K562 (cell line): ENCODE results near the gene CHD6. TPM values are rescaled to one million over a fixed set of nuclear protein-coding genes. Genes with fewer than 3 reads are reported as not detected.

Source experiments
- ATAC-seq: fragments of 200-7000 bp; cut with Tn5 transposase; 3 replicates; pipeline ENCODE4 v1.9.1; 2020; ENCODE audit warnings: moderate library complexity
- BruUV-seq: library from RNA; stranded (reverse); fragments of 400-500 nt; replicated peaks from 2 replicates; lab custom pipeline; 2021; lab: Mats Ljungman, UMichigan
- CTCF ChIA-PET: fragments of 300-600 bp; formaldehyde crosslinking; extraction: SDS; loops from one replicate; lab custom pipeline; 2021; ENCODE audit warnings: low intra/inter-chr PET ratio; lab: Yijun Ruan, JAX
- POLR2A ChIA-PET: fragments of 300-600, 350-650 bp; sonication (Branson Sonifier 250); formaldehyde crosslinking; extraction: SDS; loops from one replicate; lab custom pipeline; 2021; ENCODE audit warnings: antibody characterized with exemption, inconsistent platforms; lab: Yijun Ruan, JAX
- DNase-seq, 4 experiments: peaks; one replicate each; pipeline versions ENCODE4 v3.0.0 to v3.0.0-alpha.2; 2011 to 2018; ENCODE audit warnings: low spot score in 3 of 4, mixed read lengths in 3 of 4; ENCODE audit errors: extremely low read depth in 1 of 4
- FAIRE-seq: peaks from 2 replicates; lab custom pipeline; 2011; peaks lifted over from hg19 to GRCh38; lab: Jason Lieb, UNC
- H2AFZ ChIP-seq: 2 replicates; pipeline ENCODE4 v1.6.0; 2011; ENCODE audit warnings: low read depth, low read length, control low read depth, inconsistent platforms
- H3K27ac ChIP-seq: fragments of 200-600 bp; 3 replicates; pipeline ENCODE4 v1.8.0; 2011; ENCODE audit warnings: low read depth, mild to moderate bottlenecking, control low read depth, inconsistent platforms, low read length, moderate library complexity, mixed read lengths; ENCODE audit errors: extremely low read depth
- H3K27me3 ChIP-seq, 2 experiments: fragments of 300-600 bp in 1 of 2; 2 replicates in 1 of 2; 3 replicates in 1 of 2; pipeline versions ENCODE4 v1.6.0 to v1.8.0; 2011; ENCODE audit warnings: inconsistent platforms in 2 of 2, low read length in 2 of 2, mild to moderate bottlenecking in 1 of 2, mixed read lengths in 1 of 2, moderate library complexity in 1 of 2; ENCODE audit not compliant: control insufficient read depth in 2 of 2, insufficient read depth in 2 of 2
- H3K36me3 ChIP-seq: fragments of 300-600 bp; 3 replicates; pipeline ENCODE4 v1.8.0; 2011; ENCODE audit warnings: mild to moderate bottlenecking, low read length, inconsistent platforms; ENCODE audit not compliant: control insufficient read depth, insufficient read depth
- H3K4me1 ChIP-seq, 2 experiments: fragments of 200-600 bp in 1 of 2; replicated peaks in 1 of 2; 2 replicates in 1 of 2; 3 replicates in 1 of 2; pipeline versions ENCODE4 v1.5.1 to v1.8.0; 2011; ENCODE audit warnings: inconsistent platforms in 2 of 2, low read length in 2 of 2, mild to moderate bottlenecking in 1 of 2, mixed read lengths in 1 of 2, moderate library complexity in 1 of 2; ENCODE audit not compliant: control insufficient read depth in 2 of 2, insufficient read depth in 2 of 2
- H3K4me2 ChIP-seq: 2 replicates; pipeline ENCODE4 v1.6.1; 2011; ENCODE audit warnings: low read length, control low read depth, inconsistent platforms, mixed read lengths; ENCODE audit not compliant: insufficient read depth
- H3K4me3 ChIP-seq: fragments of 200-600 bp; sonication (generic), shearing (Covaris generic); 2 replicates; pipeline ENCODE4 v1.5.1; 2016; ENCODE audit warnings: control low read depth, inconsistent platforms
- H3K79me2 ChIP-seq: fragments of 200-600 bp; 3 replicates; pipeline ENCODE4 v1.8.0; 2011; ENCODE audit warnings: low read length, inconsistent platforms; ENCODE audit not compliant: control insufficient read depth, insufficient read depth
- H3K9ac ChIP-seq, 2 experiments: 2 replicates each; pipeline versions ENCODE4 v1.6.0 to v1.6.1; 2011; ENCODE audit warnings: low read depth in 2 of 2, low read length in 2 of 2, control low read depth in 1 of 2, inconsistent platforms in 1 of 2, mild to moderate bottlenecking in 1 of 2, mixed read lengths in 1 of 2; ENCODE audit not compliant: insufficient read depth in 1 of 2
- H3K9me1 ChIP-seq: one replicate; pipeline ENCODE4 v1.6.0; 2011; ENCODE audit warnings: inconsistent platforms, mild to moderate bottlenecking, low read length, moderate library complexity; ENCODE audit not compliant: control insufficient read depth, insufficient read depth
- H3K9me3 ChIP-seq: replicated peaks from 2 replicates; pipeline ENCODE4 v1.5.1; 2011; ENCODE audit warnings: low read depth, low read length, inconsistent platforms; ENCODE audit not compliant: control insufficient read depth, insufficient read depth
- H4K20me1 ChIP-seq: replicated peaks from 2 replicates; pipeline ENCODE4 v1.6.1; 2011; ENCODE audit warnings: low read length, inconsistent platforms, mixed read lengths; ENCODE audit not compliant: control insufficient read depth, insufficient read depth
- CSDE1 ChIP-seq, 2 experiments: fragments of 450-650 bp; IDR thresholded peaks; 2 replicates each; pipeline ENCODE4 v1.6.1; 2016; ENCODE audit warnings: mild to moderate bottlenecking in 1 of 2
- WGBS: fragments of 100-300 bp; shearing (Covaris generic); methylation state at CpG from one replicate; pipeline ENCODE4 v1.1.6; 2016; ENCODE audit warnings: low coverage, mixed read lengths; ENCODE audit not compliant: insufficient coverage; ENCODE audit errors: missing lambda C conversion rate; 5-methylcytosine and 5-hydroxymethylcytosine counted together
- in situ Hi-C: fragments of 300-500 bp; cut with MboI; formaldehyde crosslinking; loops from 4 replicates; pipeline ENCODE4 v1.15.0; 2018; ENCODE audit warnings: inconsistent platforms, mixed read lengths
- intact Hi-C: fragments of 100-400 bp; cut with micrococcal nuclease; formaldehyde crosslinking; loops from 2 replicates; pipeline ENCODE4 v1.14.2; 2022
- polyA plus RNA-seq, 8 experiments: library from polyadenylated mRNA; depleted of rRNA in 4 of 8; stranded (reverse) in 5 of 8; unstranded in 3 of 8; fragments of >200 nt; fragmentation: Nextera tagmentation in 2 of 8; fragmentation: Illumina TruSeq in 1 of 8; extraction: Ambion mirVana in 2 of 8; extraction: Trizol in 1 of 8; gene quantifications; 2 replicates each; pipeline versions ENCODE4 v1.2.1 to v1.2.3, GENCODE V29; 2011 to 2014; ENCODE audit warnings: inconsistent platforms in 1 of 8, missing spikeins in 1 of 8
- total RNA-seq, 7 experiments: library from RNA; depleted of rRNA in 6 of 7; stranded (reverse); fragments of >200 nt in 6 of 7; fragmentation: Illumina TruSeq in 2 of 7; extraction: Trizol in 2 of 7; gene quantifications; 2 replicates each; pipeline versions ENCODE4 v1.2.1 to v1.2.3, GENCODE V29; 2011 to 2021; ENCODE audit warnings: low replicate concordance in 1 of 7
- TF ChIP-seq, protein P1 (sequence below), 3 experiments: IDR thresholded peaks in 2 of 3; conservative IDR thresholded peaks in 1 of 3; 2 replicates each; pipeline ENCODE4 v1.5.1; 2011 to 2012; ENCODE audit warnings: low read length in 3 of 3, mild to moderate bottlenecking in 3 of 3, control low read depth in 2 of 3, improper control_type of control experiment in 1 of 3, inconsistent platforms in 1 of 3, low read depth in 1 of 3, mixed read lengths in 1 of 3, moderate library complexity in 1 of 3; ENCODE audit not compliant: insufficient read depth in 2 of 3

CHD6 gene
- total and polyA plus RNA-seq, 9 of the 15 experiments (the other 6 are each of a cell fraction or from before 2014, with no cell fraction given): 3.9 to 24.2 (median 12.8) TPM

DNA sequence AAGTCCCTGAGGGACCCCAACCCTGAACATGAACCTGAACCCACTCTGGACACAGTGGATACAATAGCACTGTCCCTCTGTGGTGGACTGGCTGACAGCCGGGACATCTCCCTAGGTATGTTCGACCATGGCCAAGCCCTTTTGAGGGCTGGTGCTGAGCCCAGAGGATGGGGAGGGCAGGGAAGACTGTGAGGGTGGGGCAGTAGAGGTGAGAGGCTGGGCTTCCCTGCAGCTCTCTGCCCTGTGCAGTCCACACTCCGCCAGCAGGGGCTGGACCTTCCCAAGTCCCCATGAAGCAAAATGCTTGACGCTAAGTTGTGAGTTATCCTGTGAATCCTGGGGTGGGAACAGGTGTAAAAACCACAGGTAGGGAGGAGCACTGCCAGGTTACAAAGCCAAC is 266.1 kb downstream of the CHD6 start:
- Histone ChIP-seq H3K36me3 (peaks cover 2% of the 10 kb centered on the region; the same call in 1 of the 3 replicates), H2AFZ (no peak overlapping the region), H3K27me3 (no peaks in the 10 kb centered on the region), H3K27ac (no peak overlapping the region), H3K4me2 (no peak overlapping the region), H3K4me3 (no peak overlapping the region), H3K79me2 (no peaks in the 10 kb centered on the region), H3K9me1 (no peaks in the 10 kb centered on the region), H3K9me3 (no peaks in the 10 kb centered on the region), H3K9ac (no peak overlapping the region; a peak in 1 of 4 replicates), H4K20me1 (no peaks in the 10 kb centered on the region; the same call in 1 of the 2 replicates), H3K4me1 (peaks cover 0 to 8% of the 10 kb centered on the region in 2 experiments; a peak in 1 of 5 replicates)
- DNase-seq (peak in 3 of 4 experiments; percentile 23 to 44 (median 39)), FAIRE-seq (no peak), ATAC-seq (peak; percentile 84)
- BruUV-seq: no TSS peak
- in situ Hi-C loops (no loop called here), intact Hi-C loops (no loop called here)
- CTCF ChIA-PET: no interaction called here
- no peak for TF ChIP-seq CSDE1 (IDR thresholded peaks at IDR 0.05)
- TF ChIP-seq, protein P1, sequence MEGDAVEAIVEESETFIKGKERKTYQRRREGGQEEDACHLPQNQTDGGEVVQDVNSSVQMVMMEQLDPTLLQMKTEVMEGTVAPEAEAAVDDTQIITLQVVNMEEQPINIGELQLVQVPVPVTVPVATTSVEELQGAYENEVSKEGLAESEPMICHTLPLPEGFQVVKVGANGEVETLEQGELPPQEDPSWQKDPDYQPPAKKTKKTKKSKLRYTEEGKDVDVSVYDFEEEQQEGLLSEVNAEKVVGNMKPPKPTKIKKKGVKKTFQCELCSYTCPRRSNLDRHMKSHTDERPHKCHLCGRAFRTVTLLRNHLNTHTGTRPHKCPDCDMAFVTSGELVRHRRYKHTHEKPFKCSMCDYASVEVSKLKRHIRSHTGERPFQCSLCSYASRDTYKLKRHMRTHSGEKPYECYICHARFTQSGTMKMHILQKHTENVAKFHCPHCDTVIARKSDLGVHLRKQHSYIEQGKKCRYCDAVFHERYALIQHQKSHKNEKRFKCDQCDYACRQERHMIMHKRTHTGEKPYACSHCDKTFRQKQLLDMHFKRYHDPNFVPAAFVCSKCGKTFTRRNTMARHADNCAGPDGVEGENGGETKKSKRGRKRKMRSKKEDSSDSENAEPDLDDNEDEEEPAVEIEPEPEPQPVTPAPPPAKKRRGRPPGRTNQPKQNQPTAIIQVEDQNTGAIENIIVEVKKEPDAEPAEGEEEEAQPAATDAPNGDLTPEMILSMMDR (IDR thresholded peaks at IDR 0.05 in 2 of 3, conservative IDR thresholded peaks at IDR 0.05 in 1 of 3; ENCODE audit: insufficient read depth in 2 of 3, low read depth in 1 of 3, low read length in 3 of 3): peak; percentile 21 to 34 (median 27); a peak in 4 of 6 replicates
- WGBS: 30% methylated on average over 4 of the region's 4 CpGs
- POLR2A ChIA-PET: no interaction called here
